ENCODE results near the gene TRERF1. TPM values are rescaled to one million over a fixed set of nuclear protein-coding genes. Genes with fewer than 3 reads are reported as not detected.

TRERF1 gene
- total and polyA plus RNA-seq, 9 donors, result 4.5 to 13.7 (median 7.8) TPM

DNA sequence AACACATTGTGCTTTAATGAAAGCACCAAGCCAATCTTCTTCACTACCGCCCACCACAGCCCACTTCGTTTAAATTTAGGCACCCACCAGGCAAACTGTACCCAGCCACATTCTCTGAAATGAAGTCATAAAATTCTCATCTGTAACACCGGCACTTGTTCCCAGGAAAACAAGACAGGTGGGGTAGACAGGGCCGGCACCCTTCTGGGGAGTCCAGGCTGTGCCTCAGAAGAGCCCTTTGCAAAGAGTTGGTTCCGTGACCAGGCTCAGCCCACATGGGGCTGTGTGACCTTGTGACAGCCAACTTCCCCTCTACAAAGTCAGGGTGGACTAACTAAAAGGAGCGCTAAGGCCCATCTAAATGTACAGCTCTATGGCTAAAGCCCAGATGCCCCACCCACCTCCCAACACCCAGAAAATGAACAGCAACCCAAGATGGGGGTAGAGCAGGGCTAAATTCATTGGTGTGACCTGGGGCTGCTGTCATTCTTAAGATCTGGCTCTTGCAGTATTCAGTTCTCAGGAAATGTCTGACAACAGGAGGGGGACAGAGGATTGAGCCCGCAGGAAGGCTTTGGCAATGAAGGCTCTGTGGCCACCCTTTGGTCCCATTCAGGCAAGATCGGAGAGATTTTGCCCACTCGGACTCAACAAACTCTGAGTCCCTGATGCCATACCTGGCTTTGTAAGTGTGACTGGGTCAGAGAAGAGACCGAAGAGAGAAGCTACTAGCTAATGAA, 56.7 kb downstream of the TRERF1 start:
- no peak for DNase-seq
- Histone ChIP-seq H3K27ac (no peak overlapping the region), H3K27me3 (no peaks in the 10 kb centered on the region), H3K36me3 (no peaks in the 10 kb centered on the region), H3K4me1 (ENCODE audit: insufficient read depth) (no peaks in the 10 kb centered on the region), H3K9me3 (no peaks in the 10 kb centered on the region), H3K4me3 (no peak overlapping the region)
- no peak for TF ChIP-seq POLR2A (IDR thresholded peaks at IDR 0.05)
- TF ChIP-seq, protein P1, sequence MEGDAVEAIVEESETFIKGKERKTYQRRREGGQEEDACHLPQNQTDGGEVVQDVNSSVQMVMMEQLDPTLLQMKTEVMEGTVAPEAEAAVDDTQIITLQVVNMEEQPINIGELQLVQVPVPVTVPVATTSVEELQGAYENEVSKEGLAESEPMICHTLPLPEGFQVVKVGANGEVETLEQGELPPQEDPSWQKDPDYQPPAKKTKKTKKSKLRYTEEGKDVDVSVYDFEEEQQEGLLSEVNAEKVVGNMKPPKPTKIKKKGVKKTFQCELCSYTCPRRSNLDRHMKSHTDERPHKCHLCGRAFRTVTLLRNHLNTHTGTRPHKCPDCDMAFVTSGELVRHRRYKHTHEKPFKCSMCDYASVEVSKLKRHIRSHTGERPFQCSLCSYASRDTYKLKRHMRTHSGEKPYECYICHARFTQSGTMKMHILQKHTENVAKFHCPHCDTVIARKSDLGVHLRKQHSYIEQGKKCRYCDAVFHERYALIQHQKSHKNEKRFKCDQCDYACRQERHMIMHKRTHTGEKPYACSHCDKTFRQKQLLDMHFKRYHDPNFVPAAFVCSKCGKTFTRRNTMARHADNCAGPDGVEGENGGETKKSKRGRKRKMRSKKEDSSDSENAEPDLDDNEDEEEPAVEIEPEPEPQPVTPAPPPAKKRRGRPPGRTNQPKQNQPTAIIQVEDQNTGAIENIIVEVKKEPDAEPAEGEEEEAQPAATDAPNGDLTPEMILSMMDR (IDR thresholded peaks at IDR 0.05), result no peak
- TF ChIP-seq EP300 (IDR thresholded peaks at IDR 0.05), result no peak
- 93 to 95% (median 93%) methylated on average over 10 of the region's 10 CpGs for WGBS, 3 donors
- intact Hi-C loops (cut with DNase I), result no loop called here

DNA sequence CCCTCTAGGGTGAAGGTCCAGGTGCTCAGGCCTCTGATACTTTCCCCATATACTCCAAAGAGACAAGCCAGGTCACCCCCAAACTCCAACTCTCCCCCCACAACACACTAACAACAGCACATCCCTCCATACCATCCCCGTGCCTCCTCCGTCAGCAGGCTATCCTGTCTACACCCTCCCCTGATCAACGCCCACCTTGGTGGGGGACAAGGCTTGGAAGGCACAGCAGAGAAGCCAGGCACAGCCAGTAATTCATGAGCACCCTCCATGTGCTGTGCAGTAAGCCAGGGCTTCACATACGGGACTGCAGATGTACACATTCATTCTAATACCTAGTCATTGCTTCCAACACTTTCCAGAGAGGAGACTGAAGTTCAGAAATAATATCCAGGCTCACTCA, 57.6 kb downstream of the TRERF1 start:
- no peak overlapping the region for H3K4me3 ChIP-seq
- H3K27me3 ChIP-seq, result no peaks in the 10 kb centered on the region
- WGBS, 3 donors, result 91 to 93% (median 92%) methylated on average over 4 of the region's 4 CpGs
- no peaks in the 10 kb centered on the region for H3K36me3 ChIP-seq
- TF ChIP-seq POLR2A (IDR thresholded peaks at IDR 0.05) (no peak), EP300 (IDR thresholded peaks at IDR 0.05) (no peak)
- TF ChIP-seq, protein P1 (IDR thresholded peaks at IDR 0.05), result no peak
- DNase-seq, result no peak
- no peaks in the 10 kb centered on the region for H3K4me1 ChIP-seq (ENCODE audit: insufficient read depth)
- intact Hi-C loops (cut with DNase I), result no loop called here
- no peak overlapping the region for H3K27ac ChIP-seq
- no peaks in the 10 kb centered on the region for H3K9me3 ChIP-seq

DNA sequence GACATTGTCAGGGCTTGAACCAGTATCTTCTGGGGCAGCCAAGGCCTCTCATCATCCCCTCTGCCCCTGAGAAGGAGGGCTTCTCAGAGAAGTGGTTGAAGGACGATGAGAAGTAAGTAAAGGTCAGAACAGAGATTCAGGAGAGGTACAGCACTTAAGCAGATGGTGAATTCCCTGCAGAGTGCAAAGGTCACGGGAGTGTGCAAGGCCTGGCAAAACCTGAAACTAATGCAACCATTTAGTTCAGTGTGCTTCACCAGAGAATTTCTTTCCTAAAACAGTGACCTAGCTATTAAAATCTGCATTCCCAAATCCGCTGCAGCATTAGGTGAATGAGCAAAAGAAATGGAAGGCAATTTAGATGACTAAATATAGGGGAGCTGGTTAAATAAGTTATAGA, 58.4 kb downstream of the TRERF1 start:
- no peak overlapping the region for H3K4me3 ChIP-seq
- intact Hi-C loops (cut with DNase I), result no loop called here
- DNase-seq, result no peak
- H3K9me3 ChIP-seq, result no peaks in the 10 kb centered on the region
- no peaks in the 10 kb centered on the region for H3K27me3 ChIP-seq
- H3K4me1 ChIP-seq (ENCODE audit: insufficient read depth), result no peaks in the 10 kb centered on the region
- no peak for TF ChIP-seq POLR2A (IDR thresholded peaks at IDR 0.05)
- TF ChIP-seq, protein P1 (IDR thresholded peaks at IDR 0.05), result no peak
- no peak for TF ChIP-seq EP300 (IDR thresholded peaks at IDR 0.05)
- H3K27ac ChIP-seq, result no peak overlapping the region
- 78% methylated on average over 3 of the region's 3 CpGs for WGBS, 3 donors
- no peaks in the 10 kb centered on the region for H3K36me3 ChIP-seq

DNA sequence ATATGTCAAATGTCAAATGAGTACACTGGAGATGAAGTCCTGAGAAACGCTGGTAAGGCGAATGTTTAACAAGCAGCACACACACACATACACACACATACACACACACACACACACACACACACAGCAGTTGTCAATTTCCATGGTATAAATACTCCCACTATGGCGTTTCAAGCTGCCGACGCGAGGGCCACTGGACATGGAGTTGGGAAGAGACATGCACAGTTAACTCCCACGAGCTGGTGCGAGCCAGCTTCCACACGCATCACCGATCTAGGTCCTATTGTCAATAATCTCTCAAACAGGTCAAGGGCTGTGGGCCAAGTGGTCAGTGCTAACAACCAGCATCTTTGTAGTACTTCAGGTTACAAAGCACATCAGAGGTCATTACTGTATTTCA, 58.9 kb downstream of the TRERF1 start:
- no peaks in the 10 kb centered on the region for H3K4me1 ChIP-seq (ENCODE audit: insufficient read depth)
- no peaks in the 10 kb centered on the region for H3K27me3 ChIP-seq
- DNase-seq, result no peak
- no peaks in the 10 kb centered on the region for H3K9me3 ChIP-seq
- no peak overlapping the region for H3K27ac ChIP-seq
- no peak overlapping the region for H3K4me3 ChIP-seq
- intact Hi-C loops (cut with DNase I), result no loop called here
- no peaks in the 10 kb centered on the region for H3K36me3 ChIP-seq
- 71 to 83% (median 79%) methylated on average over 10 of the region's 10 CpGs for WGBS, 3 donors
- TF ChIP-seq, protein P1 (IDR thresholded peaks at IDR 0.05), result no peak
- TF ChIP-seq EP300 (IDR thresholded peaks at IDR 0.05) (no peak), POLR2A (IDR thresholded peaks at IDR 0.05) (no peak)
